Activated CD8-positive, alpha-beta memory T cell treated with anti-CD3 and anti-CD28 coated beads, Interleukin-2, amount 50 U/mL, for 1 hour (primary cell): Measurements from ENCODE around the gene NDUFA6.
"Not testable (repeated sequence)": the region's sequence is repeated elsewhere in the genome, so short reads cannot be mapped to it uniquely, and the experiment has no call there.

Experiments
- DNase-seq: peaks from one replicate; pipeline ENCODE4 v3.0.0-alpha.2; 2020; ENCODE audit errors: extremely low read depth

NDUFA6 gene

GRCh38 chr22:42090596-42091454, at the start of gene NDUFA6:
Gene NDUFA6 (minus strand): TSS chr22:42090772. CDS start chr22:42090744, 28 bp downstream.
- peak; percentile 98 for DNase-seq

- DNase-seq: not testable (repeated sequence)
Observed at GRCh38 chr22:42140153-42140552, 49.6 kb upstream of the NDUFA6 start.

- DNase-seq: not testable (repeated sequence)
Observed at GRCh38 chr22:42139508-42139907, 48.9 kb upstream of the NDUFA6 start.

- no peak for DNase-seq
Observed at GRCh38 chr22:42138972-42139371, 48.4 kb upstream of the NDUFA6 start.

- DNase-seq: no peak
Observed at GRCh38 chr22:42138122-42138770, 47.7 kb upstream of the NDUFA6 start.

- DNase-seq: not testable (repeated sequence)
Observed at GRCh38 chr22:42135688-42136087, 45.1 kb upstream of the NDUFA6 start.

- no peak for DNase-seq
Observed at GRCh38 chr22:42134100-42135020, 43.8 kb upstream of the NDUFA6 start.

- no peak for DNase-seq
Observed at GRCh38 chr22:42132457-42132856, 41.9 kb upstream of the NDUFA6 start.

- DNase-seq: no peak
Observed at GRCh38 chr22:42131562-42131961, 41.0 kb upstream of the NDUFA6 start.

GRCh38 chr22:42130639-42131431, 40.3 kb upstream of the NDUFA6 start, which contains the start of gene CYP2D6:
Gene CYP2D6 (minus strand): TSS chr22:42130810. CDS start chr22:42130791, 19 bp downstream.
- DNase-seq: not testable (repeated sequence)

- DNase-seq: not testable (repeated sequence)
Observed at GRCh38 chr22:42130182-42130581, 39.6 kb upstream of the NDUFA6 start.

GRCh38 chr22:42128776-42129694, 38.5 kb upstream of the NDUFA6 start:
- DNase-seq: not testable (repeated sequence)

- DNase-seq: not testable (repeated sequence)
Observed at GRCh38 chr22:42128007-42128406, 37.4 kb upstream of the NDUFA6 start.

GRCh38 chr22:42127606-42128005, 37.0 kb upstream of the NDUFA6 start:
- no peak for DNase-seq

GRCh38 chr22:42123529-42123928, 33.0 kb upstream of the NDUFA6 start:
- DNase-seq: not testable (repeated sequence)

GRCh38 chr22:42120231-42121021, 29.9 kb upstream of the NDUFA6 start:
- peak; percentile 9 for DNase-seq

GRCh38 chr22:42116848-42117424, 26.4 kb upstream of the NDUFA6 start:
- DNase-seq: no peak

- not testable (repeated sequence) for DNase-seq
Observed at GRCh38 chr22:42115420-42115830, 24.9 kb upstream of the NDUFA6 start.

- no peak for DNase-seq
Observed at GRCh38 chr22:42114721-42115120, 24.1 kb upstream of the NDUFA6 start.
